HL-60 (cell line): Measurements from ENCODE around the gene CDC20.

Source experiments
- DNase-seq, 2 experiments: peaks; one replicate each; pipeline ENCODE4 v3.0.0-alpha.2; 2010 to 2020; ENCODE audit warnings: low read depth in 1 of 2, low spot score in 1 of 2
- H3K27ac ChIP-seq: fragments of 250-450 bp; sonication (Bioruptor Pico); replicated peaks from 2 replicates; pipeline ENCODE4 v1.5.1; 2020; ENCODE audit warnings: mild to moderate bottlenecking, moderate library complexity
- H3K27me3 ChIP-seq: fragments of 250-450 bp; sonication (Bioruptor Pico); 2 replicates; pipeline ENCODE4 v1.5.1; 2021; ENCODE audit warnings: mild to moderate bottlenecking, moderate library complexity; ENCODE audit not compliant: insufficient read depth, poor library complexity, severe bottlenecking
- H3K4me3 ChIP-seq: replicated peaks from 2 replicates; pipeline ENCODE4 v1.5.1; 2011; ENCODE audit warnings: mild to moderate bottlenecking, control low read depth, low read length; ENCODE audit not compliant: insufficient read depth
- CTCF ChIP-seq: IDR thresholded peaks from one replicate; pipeline ENCODE4 v1.5.1; 2011; ENCODE audit warnings: low read length, control low read depth, inconsistent platforms; ENCODE audit not compliant: insufficient read depth
- GABPA ChIP-seq: IDR thresholded peaks from 2 replicates; pipeline ENCODE4 v1.6.1; 2012; ENCODE audit warnings: low read depth
- POLR2AphosphoS5 ChIP-seq: IDR thresholded peaks from 2 replicates; pipeline ENCODE4 v1.6.1; 2012; ENCODE audit warnings: low read depth
- REST ChIP-seq: IDR thresholded peaks from 2 replicates; pipeline ENCODE4 v1.6.1; 2012; ENCODE audit warnings: low read depth; ENCODE audit not compliant: insufficient replicate concordance
- SPI1 ChIP-seq: IDR thresholded peaks from 2 replicates; pipeline ENCODE4 v1.6.1; 2012; ENCODE audit warnings: low read depth, mild to moderate bottlenecking, borderline replicate concordance
- long read RNA-seq: library from polyadenylated mRNA; unstranded; transcript quantifications from one replicate; pipeline ENCODE4 v2.0.0, GENCODE V29; 2020

Gene CDC20
- long read RNA-seq, transcript CDC20-202 (10 exons, 1,777 nt): minor isoform, 84 of 927 reads
- long read RNA-seq, transcript CDC20-201 (11 exons, 1,675 nt): major isoform, 796 of 927 reads
- long read RNA-seq, partial matches to known transcripts: 9 of 927 reads
- long read RNA-seq, other reads (novel, unspliced or antisense): 38 of 927 reads

- peak within 1 kb of the TSS; percentile 92 for H3K4me3 ChIP-seq
- no peak for TF ChIP-seq CTCF
- TF ChIP-seq REST: no peak
- no peak for TF ChIP-seq SPI1
- peak; percentile 74 for TF ChIP-seq GABPA
- TF ChIP-seq POLR2AphosphoS5: peak; percentile 61
- DNase-seq: peak; percentile 91 to 99
- peak within 1 kb of the TSS; percentile 91 for H3K27ac ChIP-seq
- no peaks in the 10 kb centered on the region for H3K27me3 ChIP-seq
These were observed at the start of gene CDC20 for GRCh38 chr1:43358746-43359693. TSS of gene CDC20 (plus strand) at chr1:43358981. CDS start at chr1:43359216, 235 bp downstream.

GRCh38 chr1:43309405-43310025 lies 49.3 kb upstream of the CDC20 start:
- H3K27me3 ChIP-seq: no peaks in the 10 kb centered on the region
- H3K27ac ChIP-seq: no peak overlapping the region
- H3K4me3 ChIP-seq: no peak overlapping the region
- DNase-seq: no peak
- TF ChIP-seq REST: no peak
- no peak for TF ChIP-seq GABPA
- TF ChIP-seq CTCF: no peak
- TF ChIP-seq SPI1: no peak
- TF ChIP-seq POLR2AphosphoS5: no peak

- Histone ChIP-seq H3K27ac (no peak overlapping the region), H3K4me3 (no peak overlapping the region), H3K27me3 (no peaks in the 10 kb centered on the region)
- DNase-seq: no peak
- TF ChIP-seq REST (no peak), GABPA (no peak), CTCF (no peak), SPI1 (no peak), POLR2AphosphoS5 (no peak)
These were observed 47.3 kb upstream of the CDC20 start for GRCh38 chr1:43311521-43311920.
